ENCODE results near the gene RABIF. TPM values are rescaled to one million over a fixed set of nuclear protein-coding genes. Genes with fewer than 3 reads are reported as not detected.
"Not testable (repeated sequence)": the region's sequence is repeated elsewhere in the genome, so short reads cannot be mapped to it uniquely, and the experiment has no call there.

RABIF gene
- total RNA-seq, 1 donor from 2014 or later: 10.0 TPM

- Histone ChIP-seq H3K27me3 (no peaks in the 10 kb centered on the region), H3K4me3 (no peak overlapping the region), H3K36me3 (peaks cover 90% of the 10 kb centered on the region), H3K4me1 (no peaks in the 10 kb centered on the region), H3K27ac (no peak overlapping the region), H3K9me3 (no peaks in the 10 kb centered on the region)
- intact Hi-C loops (cut with DNase I): no loop called here
- no peak for ATAC-seq
- no peak for DNase-seq
- TF ChIP-seq, protein P1, sequence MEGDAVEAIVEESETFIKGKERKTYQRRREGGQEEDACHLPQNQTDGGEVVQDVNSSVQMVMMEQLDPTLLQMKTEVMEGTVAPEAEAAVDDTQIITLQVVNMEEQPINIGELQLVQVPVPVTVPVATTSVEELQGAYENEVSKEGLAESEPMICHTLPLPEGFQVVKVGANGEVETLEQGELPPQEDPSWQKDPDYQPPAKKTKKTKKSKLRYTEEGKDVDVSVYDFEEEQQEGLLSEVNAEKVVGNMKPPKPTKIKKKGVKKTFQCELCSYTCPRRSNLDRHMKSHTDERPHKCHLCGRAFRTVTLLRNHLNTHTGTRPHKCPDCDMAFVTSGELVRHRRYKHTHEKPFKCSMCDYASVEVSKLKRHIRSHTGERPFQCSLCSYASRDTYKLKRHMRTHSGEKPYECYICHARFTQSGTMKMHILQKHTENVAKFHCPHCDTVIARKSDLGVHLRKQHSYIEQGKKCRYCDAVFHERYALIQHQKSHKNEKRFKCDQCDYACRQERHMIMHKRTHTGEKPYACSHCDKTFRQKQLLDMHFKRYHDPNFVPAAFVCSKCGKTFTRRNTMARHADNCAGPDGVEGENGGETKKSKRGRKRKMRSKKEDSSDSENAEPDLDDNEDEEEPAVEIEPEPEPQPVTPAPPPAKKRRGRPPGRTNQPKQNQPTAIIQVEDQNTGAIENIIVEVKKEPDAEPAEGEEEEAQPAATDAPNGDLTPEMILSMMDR (IDR thresholded peaks at IDR 0.05): no peak
These were observed 20.0 kb upstream of the RABIF start for GRCh38 chr1:202908998-202909397.

DNA sequence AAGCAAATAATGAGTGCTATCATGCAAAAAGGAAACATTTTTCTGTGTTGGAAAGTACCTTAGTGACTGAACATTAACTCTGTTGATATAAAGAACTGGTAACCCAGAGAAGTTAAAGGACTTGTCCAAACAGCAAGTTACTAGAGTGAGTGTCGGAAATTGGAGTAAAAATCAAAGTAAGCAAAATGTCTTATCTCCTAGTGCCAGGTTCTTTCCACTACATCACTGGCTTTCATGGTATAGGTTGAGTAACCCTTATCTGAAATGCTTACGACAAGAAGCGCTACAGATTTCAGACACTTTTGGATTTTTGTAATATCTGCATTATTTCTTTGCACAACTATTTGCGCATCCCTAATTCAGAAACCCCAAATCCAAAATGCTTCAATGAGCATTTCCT, 16.4 kb upstream of the RABIF start:
- H3K4me3 ChIP-seq: no peak overlapping the region
- no peaks in the 10 kb centered on the region for H3K27me3 ChIP-seq
- intact Hi-C loops (cut with DNase I): no loop called here
- DNase-seq (no peak), ATAC-seq (no peak)
- TF ChIP-seq, protein P1 (IDR thresholded peaks at IDR 0.05): no peak
- peaks cover 79% of the 10 kb centered on the region for H3K36me3 ChIP-seq
- H3K27ac ChIP-seq: no peak overlapping the region
- H3K9me3 ChIP-seq: no peaks in the 10 kb centered on the region
- H3K4me1 ChIP-seq: no peaks in the 10 kb centered on the region

DNA sequence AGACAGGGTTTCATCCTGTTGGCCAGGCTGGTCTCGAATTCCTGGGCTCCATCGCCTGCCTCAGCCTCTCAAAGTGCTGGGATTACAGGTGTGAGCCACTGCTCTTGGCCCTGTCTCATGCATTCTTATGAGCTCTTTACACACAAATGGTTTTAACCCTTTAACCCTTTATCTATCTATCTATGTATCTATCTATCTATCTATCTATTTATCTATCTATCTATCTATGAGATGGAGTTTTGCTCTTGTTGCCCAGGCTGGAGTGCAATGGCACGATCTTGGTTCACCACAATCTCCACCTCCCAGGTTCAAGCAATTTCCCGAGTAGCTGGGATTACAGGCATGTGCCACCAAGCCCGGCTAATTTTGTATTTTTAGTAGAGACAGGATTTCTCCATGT, 14.9 kb upstream of the RABIF start:
- H3K36me3 ChIP-seq: peaks cover 79% of the 10 kb centered on the region
- H3K27me3 ChIP-seq; H3K4me1 ChIP-seq; ATAC-seq; H3K27ac ChIP-seq; H3K4me3 ChIP-seq; DNase-seq; intact Hi-C loops (cut with DNase I); H3K9me3 ChIP-seq: not testable (repeated sequence)

DNA sequence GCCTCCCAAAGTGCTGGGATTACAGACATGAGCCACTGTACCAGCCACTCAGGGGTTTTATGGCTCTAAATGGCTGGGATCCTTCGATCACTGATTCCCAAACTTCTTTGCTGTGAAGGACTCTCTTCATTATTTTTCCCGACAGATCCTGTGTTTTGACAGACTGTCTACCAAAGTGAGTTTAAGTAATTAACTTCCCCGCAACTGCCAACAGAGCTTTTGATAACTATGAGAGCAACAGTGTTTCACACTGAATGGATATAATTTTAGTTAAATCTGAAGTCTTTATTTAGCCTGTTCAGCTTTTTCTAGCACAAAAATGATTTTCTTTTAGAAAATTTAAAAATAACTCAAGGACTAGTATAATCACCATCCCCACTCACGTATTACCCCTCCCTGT, 12.6 kb upstream of the RABIF start:
- intact Hi-C loops (cut with DNase I): no loop called here
- no peaks in the 10 kb centered on the region for H3K27me3 ChIP-seq
- no peak overlapping the region for H3K27ac ChIP-seq
- TF ChIP-seq, protein P1 (IDR thresholded peaks at IDR 0.05): no peak
- ATAC-seq (no peak), DNase-seq (no peak)
- no peaks in the 10 kb centered on the region for H3K4me1 ChIP-seq
- H3K36me3 ChIP-seq: peaks cover 79% of the 10 kb centered on the region
- no peak overlapping the region for H3K4me3 ChIP-seq
- no peaks in the 10 kb centered on the region for H3K9me3 ChIP-seq

DNA sequence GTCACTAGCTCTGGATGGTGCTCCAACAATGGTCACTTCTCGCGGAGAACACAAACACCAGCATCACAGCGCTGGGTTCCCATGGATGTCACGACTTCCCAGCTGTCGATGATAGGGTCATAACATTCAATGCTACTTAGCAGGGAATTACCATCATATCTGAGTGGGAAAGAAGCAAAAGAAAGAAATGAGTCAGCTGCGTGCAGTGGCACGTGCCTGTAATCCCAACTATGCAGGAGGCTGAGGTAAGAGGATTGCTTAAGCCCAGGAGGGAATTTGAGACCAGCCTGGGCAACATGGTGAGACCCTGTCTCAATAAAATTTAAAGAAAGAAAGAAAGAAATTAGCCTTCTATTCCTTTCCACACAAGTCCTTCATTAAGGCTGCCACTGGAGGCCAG, 3.6 kb upstream of the RABIF start:
- intact Hi-C loops (cut with DNase I): no loop called here
- Histone ChIP-seq H3K9me3 (no peaks in the 10 kb centered on the region), H3K4me1 (peaks cover 7% of the 10 kb centered on the region), H3K4me3 (no peak overlapping the region), H3K36me3 (peaks cover 71% of the 10 kb centered on the region), H3K27ac (no peak overlapping the region), H3K27me3 (no peaks in the 10 kb centered on the region)
- TF ChIP-seq, protein P1 (IDR thresholded peaks at IDR 0.05): no peak
- ATAC-seq (no peak), DNase-seq (no peak)

- H3K27me3 ChIP-seq: no peaks in the 10 kb centered on the region
- no peaks in the 10 kb centered on the region for H3K9me3 ChIP-seq
- H3K27ac ChIP-seq: no peak overlapping the region
- no peak for ATAC-seq
- DNase-seq: no peak
- peaks cover 52% of the 10 kb centered on the region for H3K36me3 ChIP-seq
- intact Hi-C loops (cut with DNase I): no loop called here
- TF ChIP-seq, protein P1 (IDR thresholded peaks at IDR 0.05): no peak
- peaks cover 9% of the 10 kb centered on the region for H3K4me1 ChIP-seq
- H3K4me3 ChIP-seq: no peak overlapping the region
These were observed 1.4 kb upstream of the RABIF start for GRCh38 chr1:202890392-202890791.

Measured in upper lobe of right lung (tissue), 1 donor.